ENCODE results near the gene RAB3GAP1.
A peak's percentile ranks its signal among the peaks of the same experiment; 100 is the strongest.
"Not testable (repeated sequence)": the region's sequence is repeated elsewhere in the genome, so short reads cannot be mapped to it uniquely, and the experiment has no call there.

RAB3GAP1 gene

GRCh38 chr2:135055182-135055786 lies 3.2 kb downstream of the RAB3GAP1 start:
- peak; percentile 76 for DNase-seq (ENCODE audit: low spot score)

GRCh38 chr2:135056790-135057189 lies 4.7 kb downstream of the RAB3GAP1 start:
- peak; percentile 55 for DNase-seq (ENCODE audit: low spot score)

GRCh38 chr2:135059577-135059976 lies 7.5 kb downstream of the RAB3GAP1 start:
- DNase-seq (ENCODE audit: low spot score), result no peak

- no peak for DNase-seq (ENCODE audit: low spot score)
Observed at GRCh38 chr2:135063210-135063609, 11.1 kb downstream of the RAB3GAP1 start.

GRCh38 chr2:135064149-135064548 lies 12.1 kb downstream of the RAB3GAP1 start:
- DNase-seq (ENCODE audit: low spot score), result no peak

GRCh38 chr2:135066710-135067109 lies 14.6 kb downstream of the RAB3GAP1 start:
- DNase-seq (ENCODE audit: low spot score), result peak; percentile 52

- DNase-seq (ENCODE audit: low spot score), result peak; percentile 33
Observed at GRCh38 chr2:135072125-135072997, 20.3 kb downstream of the RAB3GAP1 start.

- DNase-seq (ENCODE audit: low spot score), result no peak
Observed at GRCh38 chr2:135074216-135074615, 22.1 kb downstream of the RAB3GAP1 start.

- DNase-seq (ENCODE audit: low spot score), result no peak
Observed at GRCh38 chr2:135076556-135076955, 24.5 kb downstream of the RAB3GAP1 start.

- DNase-seq (ENCODE audit: low spot score), result no peak
Observed at GRCh38 chr2:135078417-135078816, 26.3 kb downstream of the RAB3GAP1 start.

GRCh38 chr2:135086222-135086621 lies 34.1 kb downstream of the RAB3GAP1 start:
- DNase-seq (ENCODE audit: low spot score), result no peak

- not testable (repeated sequence) for DNase-seq (ENCODE audit: low spot score)
Observed at GRCh38 chr2:135089597-135089996, 37.5 kb downstream of the RAB3GAP1 start.

- DNase-seq (ENCODE audit: low spot score), result no peak
Observed at GRCh38 chr2:135091681-135092080, 39.6 kb downstream of the RAB3GAP1 start.

- DNase-seq (ENCODE audit: low spot score), result no peak
Observed at GRCh38 chr2:135093193-135093592, 41.1 kb downstream of the RAB3GAP1 start.

GRCh38 chr2:135093670-135094330 lies 41.7 kb downstream of the RAB3GAP1 start:
- no peak for DNase-seq (ENCODE audit: low spot score)

GRCh38 chr2:135094508-135094907 lies 42.4 kb downstream of the RAB3GAP1 start:
- DNase-seq (ENCODE audit: low spot score), result no peak

GRCh38 chr2:135095591-135095990 lies 43.5 kb downstream of the RAB3GAP1 start:
- DNase-seq (ENCODE audit: low spot score), result no peak

GRCh38 chr2:135096665-135097446 lies 44.8 kb downstream of the RAB3GAP1 start:
- no peak for DNase-seq (ENCODE audit: low spot score)

- no peak for DNase-seq (ENCODE audit: low spot score)
Observed at GRCh38 chr2:135097532-135098231, 45.6 kb downstream of the RAB3GAP1 start.

- DNase-seq (ENCODE audit: low spot score), result no peak
Observed at GRCh38 chr2:135099802-135100483, 47.9 kb downstream of the RAB3GAP1 start.

- DNase-seq (ENCODE audit: low spot score), result no peak
Observed at GRCh38 chr2:135103843-135104242, 51.8 kb downstream of the RAB3GAP1 start.

All from RKO (cell line).